GM18507 (cell line): ENCODE data around the gene WDR7.

Experiments
- DNase-seq: peaks from one replicate; pipeline ENCODE4 v3.0.0; 2011; ENCODE audit warnings: low read depth; ENCODE audit not compliant: insufficient read length; ENCODE audit errors: extremely low spot score
- FAIRE-seq: peaks from 2 replicates; lab custom pipeline; 2011; peaks lifted over from hg19 to GRCh38; lab: Jason Lieb, UNC

WDR7 gene

GRCh38 chr18:56967035-56967434 lies 315.9 kb downstream of the WDR7 start:
- FAIRE-seq (no peak), DNase-seq (no peak)

DNA sequence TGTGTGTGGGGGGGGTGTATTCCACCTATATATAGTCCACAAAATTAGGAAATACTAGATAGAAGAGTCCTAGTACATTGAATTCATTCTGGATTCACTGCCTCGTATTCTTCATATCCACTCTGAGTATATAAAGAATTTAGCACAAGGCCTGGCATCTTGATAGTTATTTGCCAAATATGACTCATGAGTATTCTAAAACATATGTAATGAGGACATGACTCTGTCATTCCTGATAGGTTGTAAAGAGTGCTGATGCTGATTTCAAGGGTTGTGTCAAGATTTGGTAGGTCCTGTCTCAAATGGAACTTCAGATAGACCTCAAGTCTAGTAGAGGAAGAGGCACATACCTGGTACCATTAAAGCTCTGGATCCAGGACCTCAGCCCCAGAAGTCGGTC lies 322.3 kb downstream of the WDR7 start:
- no peak for DNase-seq
- no peak for FAIRE-seq

DNA sequence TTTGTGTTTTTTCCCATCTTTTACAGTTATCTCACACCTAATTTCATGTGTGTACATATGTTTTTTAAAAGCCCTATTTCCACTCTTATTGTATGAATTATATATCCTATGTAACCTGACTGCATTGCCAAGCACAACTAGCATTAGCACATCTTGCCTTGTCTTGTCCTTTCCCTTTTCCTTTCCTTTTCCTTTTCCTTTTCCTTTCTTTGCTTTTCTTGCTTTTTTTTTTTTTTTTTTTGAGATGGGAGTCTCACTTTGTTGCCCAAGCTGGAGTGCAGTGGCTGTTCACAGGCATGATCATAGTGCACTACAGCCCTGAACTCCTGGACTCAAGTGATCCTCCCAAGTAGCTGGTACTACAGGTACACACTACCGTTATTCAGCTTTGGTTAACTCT lies 323.0 kb downstream of the WDR7 start:
- FAIRE-seq = no peak
- no peak for DNase-seq

GRCh38 chr18:56975276-56975675 lies 324.1 kb downstream of the WDR7 start:
- DNase-seq (no peak), FAIRE-seq (no peak)

- DNase-seq = no peak
- no peak for FAIRE-seq
Observed at GRCh38 chr18:56977309-56977708, 326.1 kb downstream of the WDR7 start.

DNA sequence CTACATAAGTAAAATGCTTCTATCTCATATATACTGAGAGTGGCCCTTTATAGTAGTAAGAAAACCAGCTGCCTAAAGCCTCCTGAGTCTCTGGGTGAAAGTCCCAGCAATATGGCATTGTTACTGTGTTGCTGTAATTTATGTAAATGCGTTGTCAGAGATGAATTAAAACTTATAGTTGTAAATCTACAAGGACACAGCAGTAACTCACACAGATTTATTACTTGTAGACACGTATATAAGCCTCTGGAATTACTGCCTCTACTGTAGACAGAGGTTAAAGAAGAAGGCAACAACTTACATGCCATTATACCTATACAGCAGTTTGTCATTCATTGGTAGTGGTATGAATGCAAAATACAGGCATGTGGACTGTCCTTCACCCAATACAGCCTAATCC lies 326.6 kb downstream of the WDR7 start:
- DNase-seq (no peak), FAIRE-seq (no peak)

GRCh38 chr18:56980151-56980550 lies 329.0 kb downstream of the WDR7 start:
- no peak for DNase-seq
- FAIRE-seq = no peak

DNA sequence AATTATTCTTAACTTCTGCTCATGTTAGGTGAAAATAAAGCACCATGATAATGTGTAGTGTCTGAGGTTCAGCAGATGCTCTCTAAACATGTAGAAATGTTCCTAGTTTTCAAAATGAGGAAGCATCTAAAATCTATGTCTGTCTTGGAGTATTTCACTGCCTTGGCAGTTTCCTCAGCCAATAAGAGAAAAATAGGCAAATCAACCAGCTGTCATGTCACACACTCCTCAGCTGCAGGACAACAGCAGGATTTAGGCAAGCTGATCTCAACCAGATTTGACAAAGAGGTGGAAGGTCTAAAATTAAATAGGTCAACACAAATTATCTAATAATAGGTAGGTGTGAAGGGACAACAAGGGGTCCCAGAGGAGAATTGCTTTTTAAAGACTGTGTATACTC lies 331.6 kb downstream of the WDR7 start:
- FAIRE-seq (no peak), DNase-seq (no peak)

GRCh38 chr18:56983275-56983992 lies 332.3 kb downstream of the WDR7 start:
- DNase-seq (no peak), FAIRE-seq (no peak)

DNA sequence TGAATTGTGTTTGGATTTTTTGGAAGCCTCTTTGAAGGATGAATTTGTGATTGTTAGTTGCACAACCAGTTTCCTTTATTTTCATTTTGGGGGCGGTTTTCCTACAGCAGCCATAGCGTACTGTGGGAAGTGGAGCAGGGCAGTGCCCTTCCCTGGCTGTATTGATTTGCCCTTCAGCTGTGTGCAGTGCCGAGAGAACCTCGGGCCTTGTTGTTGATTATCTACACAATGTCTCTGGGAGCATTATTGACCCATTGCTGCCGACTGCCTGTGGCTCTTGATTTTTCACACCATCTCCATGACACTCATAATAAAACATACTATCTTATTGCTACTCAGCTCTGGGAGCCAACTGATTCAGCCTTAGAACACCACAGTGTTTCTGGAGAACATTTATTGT lies 333.6 kb downstream of the WDR7 start:
- FAIRE-seq (no peak), DNase-seq (no peak)

GRCh38 chr18:56986829-56987228 lies 335.7 kb downstream of the WDR7 start:
- FAIRE-seq (no peak), DNase-seq (no peak)

GRCh38 chr18:56987236-56987635 lies 336.1 kb downstream of the WDR7 start:
- FAIRE-seq (no peak), DNase-seq (no peak)

GRCh38 chr18:56988022-56988421 lies 336.9 kb downstream of the WDR7 start:
- FAIRE-seq = no peak
- DNase-seq = no peak

GRCh38 chr18:56990678-56991077 lies 339.5 kb downstream of the WDR7 start:
- FAIRE-seq = no peak
- no peak for DNase-seq

GRCh38 chr18:56992777-56993176 lies 341.6 kb downstream of the WDR7 start:
- DNase-seq = no peak
- FAIRE-seq = no peak

DNA sequence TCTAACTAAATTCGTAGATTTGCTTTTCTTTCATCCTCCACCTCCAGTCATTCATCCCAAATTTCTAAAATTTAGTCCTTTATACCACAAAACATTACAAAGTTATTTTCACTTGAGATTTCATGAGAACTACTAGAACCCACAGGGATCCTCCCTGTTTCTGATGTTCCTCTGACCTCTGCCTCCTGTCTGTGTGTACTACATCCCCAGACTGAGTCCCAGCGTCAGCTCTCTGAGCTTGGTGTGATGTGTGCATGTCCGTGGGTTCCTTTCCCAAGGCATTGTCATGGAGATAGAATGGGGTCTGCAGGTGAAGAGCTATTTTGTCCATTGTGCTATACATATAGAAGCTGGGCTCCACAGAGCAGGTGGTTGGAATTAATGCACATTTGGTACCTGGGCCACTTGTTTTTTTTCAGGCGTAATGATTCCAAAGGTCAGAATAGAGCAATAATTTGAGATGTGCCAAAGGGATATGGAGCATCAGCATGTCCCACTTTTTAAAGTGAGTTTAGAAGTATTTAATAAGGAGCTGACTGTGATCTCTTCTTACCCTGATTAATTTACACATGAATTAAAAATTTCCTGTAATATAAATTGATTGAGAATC lies 344.5 kb downstream of the WDR7 start:
- FAIRE-seq (no peak), DNase-seq (no peak)

GRCh38 chr18:56997200-56997599 lies 346.0 kb downstream of the WDR7 start:
- no peak for FAIRE-seq
- no peak for DNase-seq

- DNase-seq = no peak
- FAIRE-seq = no peak
Observed at GRCh38 chr18:56999823-57000222, 348.7 kb downstream of the WDR7 start.

GRCh38 chr18:57002627-57003026 lies 351.5 kb downstream of the WDR7 start:
- FAIRE-seq (no peak), DNase-seq (no peak)

- DNase-seq = no peak
- no peak for FAIRE-seq
Observed at GRCh38 chr18:57003342-57003741, 352.2 kb downstream of the WDR7 start.

DNA sequence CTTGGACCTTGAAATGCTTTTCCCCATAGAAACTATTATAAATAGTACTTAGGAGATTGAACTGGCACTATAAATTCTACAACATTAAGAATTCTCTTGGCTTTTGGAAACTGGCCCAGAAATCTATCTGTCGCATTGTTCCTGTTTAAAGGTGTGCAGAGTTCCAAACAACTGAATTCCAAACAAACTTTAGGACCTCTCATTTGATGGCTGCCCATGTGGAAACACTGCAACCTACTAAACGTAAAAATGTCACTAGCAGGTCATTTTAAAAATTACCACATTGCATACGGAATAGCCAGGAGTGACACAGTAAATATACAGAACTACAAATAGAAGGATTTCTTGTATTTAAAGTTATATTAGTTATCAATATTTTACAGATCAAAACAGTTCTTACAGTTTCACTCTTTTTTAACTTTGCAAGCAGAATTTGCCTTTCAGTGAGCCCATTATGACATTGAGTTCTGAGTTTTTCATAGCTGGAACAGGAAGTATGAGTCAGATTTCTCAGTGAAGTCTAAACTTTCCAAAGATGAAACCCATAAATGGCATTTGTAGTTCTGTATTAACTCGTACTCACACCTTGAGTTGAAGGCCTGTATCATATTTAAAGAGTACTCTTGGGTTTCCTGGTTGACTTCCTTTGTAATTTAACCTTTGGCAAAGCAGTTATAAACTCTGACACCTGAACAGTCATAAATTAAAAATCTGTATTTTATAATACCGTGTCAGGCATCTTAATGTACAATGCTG lies 353.4 kb downstream of the WDR7 start:
- DNase-seq = peak; percentile 23
- FAIRE-seq = peak; percentile 97
